Hepatocyte (in vitro differentiated cells): ENCODE results near the gene EIF4G3. TPM values are rescaled to one million over a fixed set of nuclear protein-coding genes. Genes with fewer than 3 reads are reported as not detected.

Source experiments
- DNase-seq: peaks from one replicate; pipeline ENCODE4 v3.0.0-alpha.2; 2016; ENCODE audit warnings: low spot score
- H2AFZ ChIP-seq: fragments of 200-600 bp; sonication (generic); 2 replicates; pipeline ENCODE4 v1.6.0; 2016; ENCODE audit warnings: antibody characterized with exemption, mild to moderate bottlenecking
- H3K27ac ChIP-seq: fragments of 200-600 bp; sonication (generic); 2 replicates; pipeline ENCODE4 v1.5.1; 2016; ENCODE audit warnings: mild to moderate bottlenecking
- H3K27me3 ChIP-seq: fragments of 200-600 bp; sonication (generic); 2 replicates; pipeline ENCODE4 v1.6.1; 2016
- H3K36me3 ChIP-seq: fragments of 200-600 bp; sonication (generic); replicated peaks from 2 replicates; pipeline ENCODE4 v1.5.1; 2016; ENCODE audit warnings: low read depth; ENCODE audit not compliant: insufficient read depth
- H3K4me1 ChIP-seq: fragments of 200-600 bp; sonication (generic); 2 replicates; pipeline ENCODE4 v1.5.1; 2016; ENCODE audit warnings: mild to moderate bottlenecking, moderate library complexity; ENCODE audit not compliant: insufficient read depth
- H3K4me2 ChIP-seq: fragments of 200-600 bp; sonication (generic); 2 replicates; pipeline ENCODE4 v1.6.0; 2016
- H3K4me3 ChIP-seq: fragments of 200-600 bp; sonication (generic); 2 replicates; pipeline ENCODE4 v1.5.1; 2016; ENCODE audit warnings: mild to moderate bottlenecking
- H3K79me2 ChIP-seq: fragments of 200-600 bp; sonication (generic); 2 replicates; pipeline ENCODE4 v1.6.0; 2017; ENCODE audit warnings: mild to moderate bottlenecking
- H3K9me2 ChIP-seq: fragments of 200-600 bp; sonication (generic); replicated peaks from 2 replicates; pipeline ENCODE4 v1.6.0; 2017; ENCODE audit warnings: mild to moderate bottlenecking; ENCODE audit not compliant: insufficient read depth
- H3K9me3 ChIP-seq: fragments of 200-600 bp; sonication (generic); 2 replicates; pipeline ENCODE4 v1.5.1; 2016; ENCODE audit warnings: low read depth, mild to moderate bottlenecking
- H4K20me1 ChIP-seq: fragments of 200-600 bp; sonication (generic); 2 replicates; pipeline ENCODE4 v1.6.0; 2016; ENCODE audit warnings: mild to moderate bottlenecking; ENCODE audit not compliant: insufficient read depth, poor library complexity, severe bottlenecking
- CTCF ChIP-seq: fragments of 200-600 bp; sonication (generic); IDR thresholded peaks from 2 replicates; pipeline ENCODE4 v1.5.1; 2016; ENCODE audit warnings: antibody characterized with exemption, mild to moderate bottlenecking; ENCODE audit not compliant: poor library complexity
- EZH2 ChIP-seq: fragments of 200-600 bp; sonication (generic); IDR thresholded peaks from 2 replicates; pipeline ENCODE4 v1.6.1; 2016; ENCODE audit warnings: antibody characterized with exemption, mild to moderate bottlenecking, borderline replicate concordance
- EZH2phosphoT487 ChIP-seq: fragments of 200-600 bp; sonication (generic); IDR thresholded peaks from one replicate; pipeline ENCODE4 v1.6.1; 2018; ENCODE audit warnings: antibody characterized with exemption, mild to moderate bottlenecking, low read depth, moderate library complexity; ENCODE audit not compliant: unreplicated experiment, severe bottlenecking
- WGBS: methylation state at CpG from one replicate; pipeline ENCODE4 v1.1.6; 2016; ENCODE audit warnings: low lambda C conversion rate; ENCODE audit errors: missing lambda C conversion rate; 5-methylcytosine and 5-hydroxymethylcytosine counted together
- polyA plus RNA-seq: library from polyadenylated mRNA; unstranded; fragments of >200 nt; fragmentation: Nextera tagmentation; extraction: Ambion mirVana; gene quantifications from 2 replicates; pipeline ENCODE4 v1.2.1, GENCODE V29; 2016
- total RNA-seq: library from RNA; depleted of rRNA; stranded (reverse); fragments of >200 nt; gene quantifications from 2 replicates; pipeline ENCODE4 v1.2.3, GENCODE V29; 2014

EIF4G3 gene
- total and polyA plus RNA-seq, 2 experiments from 2014 or later: 33.4 to 42.2 TPM

GRCh38 chr1:21157868-21158267 lies 18.8 kb downstream of the EIF4G3 start:
- Histone ChIP-seq H3K4me1 (no peaks in the 10 kb centered on the region), H3K27me3 (no peaks in the 10 kb centered on the region), H2AFZ (no peak overlapping the region), H3K4me3 (no peak overlapping the region), H3K9me3 (no peaks in the 10 kb centered on the region), H3K4me2 (no peak overlapping the region), H3K9me2 (no peaks in the 10 kb centered on the region), H3K27ac (no peak overlapping the region), H3K79me2 (peaks cover 97% of the 10 kb centered on the region), H3K36me3 (no peaks in the 10 kb centered on the region), H4K20me1 (peaks cover 5% of the 10 kb centered on the region)
- DNase-seq: no peak
- TF ChIP-seq EZH2phosphoT487: no peak
- no peak for TF ChIP-seq CTCF
- TF ChIP-seq EZH2: no peak
- 67% methylated on average over 3 of the region's 3 CpGs for WGBS

GRCh38 chr1:21157054-21157453 lies 19.6 kb downstream of the EIF4G3 start:
- Histone ChIP-seq H3K36me3 (no peaks in the 10 kb centered on the region), H3K4me2 (no peak overlapping the region), H3K4me1 (no peaks in the 10 kb centered on the region), H4K20me1 (peaks cover 5% of the 10 kb centered on the region), H3K4me3 (no peak overlapping the region), H3K79me2 (peaks cover 97% of the 10 kb centered on the region), H3K9me3 (no peaks in the 10 kb centered on the region), H3K27ac (no peak overlapping the region), H3K27me3 (no peaks in the 10 kb centered on the region), H2AFZ (no peak overlapping the region), H3K9me2 (no peaks in the 10 kb centered on the region)
- WGBS: 97% methylated on average over 3 of the region's 3 CpGs
- no peak for DNase-seq
- TF ChIP-seq CTCF: no peak
- no peak for TF ChIP-seq EZH2
- TF ChIP-seq EZH2phosphoT487: no peak

- no peaks in the 10 kb centered on the region for H3K4me1 ChIP-seq
- H3K27me3 ChIP-seq: no peaks in the 10 kb centered on the region
- peaks cover 5% of the 10 kb centered on the region for H4K20me1 ChIP-seq
- no peaks in the 10 kb centered on the region for H3K9me2 ChIP-seq
- no peak overlapping the region for H3K4me3 ChIP-seq
- DNase-seq: no peak
- TF ChIP-seq EZH2 (no peak), CTCF (no peak), EZH2phosphoT487 (no peak)
- no peak overlapping the region for H3K27ac ChIP-seq
- no peak overlapping the region for H3K4me2 ChIP-seq
- WGBS: 90% methylated on average over 6 of the region's 6 CpGs
- no peaks in the 10 kb centered on the region for H3K9me3 ChIP-seq
- H3K36me3 ChIP-seq: no peaks in the 10 kb centered on the region
- H3K79me2 ChIP-seq: peaks cover 96% of the 10 kb centered on the region
- H2AFZ ChIP-seq: no peak overlapping the region
Observed at GRCh38 chr1:21156019-21156418, 20.7 kb downstream of the EIF4G3 start.

GRCh38 chr1:21154717-21155116 lies 22.0 kb downstream of the EIF4G3 start:
- peaks cover 90% of the 10 kb centered on the region for H3K79me2 ChIP-seq
- no peaks in the 10 kb centered on the region for H3K27me3 ChIP-seq
- no peaks in the 10 kb centered on the region for H3K9me2 ChIP-seq
- H2AFZ ChIP-seq: no peak overlapping the region
- H3K36me3 ChIP-seq: no peaks in the 10 kb centered on the region
- H3K4me3 ChIP-seq: no peak overlapping the region
- no peak for DNase-seq
- WGBS: 74% methylated on average over 3 of the region's 3 CpGs
- H3K27ac ChIP-seq: no peak overlapping the region
- H3K9me3 ChIP-seq: no peaks in the 10 kb centered on the region
- H3K4me1 ChIP-seq: peaks cover under 1% of the 10 kb centered on the region
- TF ChIP-seq EZH2: no peak
- no peak for TF ChIP-seq EZH2phosphoT487
- TF ChIP-seq CTCF: no peak
- H4K20me1 ChIP-seq: peaks cover 5% of the 10 kb centered on the region
- H3K4me2 ChIP-seq: no peak overlapping the region
